ENCODE results near the gene KCNC1.

DNA sequence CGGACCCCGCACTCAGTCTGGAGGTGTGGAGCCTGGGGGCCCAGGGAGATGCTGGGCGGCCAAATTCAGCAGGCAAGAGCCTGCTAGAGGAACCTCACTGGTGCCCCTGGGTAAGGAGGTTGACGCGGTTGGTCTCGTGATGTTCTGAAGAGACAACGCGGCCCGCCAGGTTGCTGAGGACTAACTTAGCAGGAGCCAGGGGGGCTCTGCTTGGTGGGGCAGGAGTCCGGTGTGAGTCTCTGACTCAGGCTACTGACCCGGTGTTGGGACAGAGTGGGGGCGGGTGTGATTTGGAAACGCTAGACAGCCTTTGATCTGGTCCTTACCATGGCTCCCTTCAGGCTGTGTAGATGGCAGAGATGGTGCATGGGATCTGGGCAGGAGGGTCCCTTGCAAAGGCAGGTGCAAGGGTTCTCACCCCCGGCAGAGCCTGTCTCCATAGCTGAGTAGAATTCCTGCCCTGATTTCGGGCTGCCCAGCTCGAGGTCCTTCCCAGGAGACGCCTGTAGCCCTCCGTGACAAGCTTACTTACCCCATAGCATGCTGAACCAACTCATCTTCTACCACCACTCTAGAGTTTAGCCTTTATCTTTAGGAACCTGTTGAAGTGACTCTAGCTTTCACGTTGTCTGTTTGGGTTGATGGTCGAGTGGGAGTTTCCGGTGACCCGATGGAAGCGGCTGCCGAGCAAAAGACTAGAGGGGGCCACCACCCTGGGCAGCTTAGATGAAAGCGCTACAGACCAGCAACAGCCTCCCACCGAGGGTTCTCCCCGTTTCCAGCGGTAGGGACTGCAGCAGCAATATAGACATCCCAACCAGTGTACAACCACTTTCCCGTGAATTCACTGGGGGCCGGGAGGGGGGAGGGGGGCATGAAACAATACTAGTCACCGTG is 38.4 kb downstream of the KCNC1 start:
- TF ChIP-seq RAD21 (IDR thresholded peaks at IDR 0.05): no peak
- TF ChIP-seq, protein P1, sequence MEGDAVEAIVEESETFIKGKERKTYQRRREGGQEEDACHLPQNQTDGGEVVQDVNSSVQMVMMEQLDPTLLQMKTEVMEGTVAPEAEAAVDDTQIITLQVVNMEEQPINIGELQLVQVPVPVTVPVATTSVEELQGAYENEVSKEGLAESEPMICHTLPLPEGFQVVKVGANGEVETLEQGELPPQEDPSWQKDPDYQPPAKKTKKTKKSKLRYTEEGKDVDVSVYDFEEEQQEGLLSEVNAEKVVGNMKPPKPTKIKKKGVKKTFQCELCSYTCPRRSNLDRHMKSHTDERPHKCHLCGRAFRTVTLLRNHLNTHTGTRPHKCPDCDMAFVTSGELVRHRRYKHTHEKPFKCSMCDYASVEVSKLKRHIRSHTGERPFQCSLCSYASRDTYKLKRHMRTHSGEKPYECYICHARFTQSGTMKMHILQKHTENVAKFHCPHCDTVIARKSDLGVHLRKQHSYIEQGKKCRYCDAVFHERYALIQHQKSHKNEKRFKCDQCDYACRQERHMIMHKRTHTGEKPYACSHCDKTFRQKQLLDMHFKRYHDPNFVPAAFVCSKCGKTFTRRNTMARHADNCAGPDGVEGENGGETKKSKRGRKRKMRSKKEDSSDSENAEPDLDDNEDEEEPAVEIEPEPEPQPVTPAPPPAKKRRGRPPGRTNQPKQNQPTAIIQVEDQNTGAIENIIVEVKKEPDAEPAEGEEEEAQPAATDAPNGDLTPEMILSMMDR (IDR thresholded peaks at IDR 0.05; ENCODE audit: low read depth, low read length, missing input control): no peak
